ENCODE measurements around the gene NCAM1. TPM values are rescaled to one million over a fixed set of nuclear protein-coding genes. Genes with fewer than 3 reads are reported as not detected.

Gene NCAM1
- total RNA-seq, 1 experiment from 2014 or later: 12.0 TPM

DNA sequence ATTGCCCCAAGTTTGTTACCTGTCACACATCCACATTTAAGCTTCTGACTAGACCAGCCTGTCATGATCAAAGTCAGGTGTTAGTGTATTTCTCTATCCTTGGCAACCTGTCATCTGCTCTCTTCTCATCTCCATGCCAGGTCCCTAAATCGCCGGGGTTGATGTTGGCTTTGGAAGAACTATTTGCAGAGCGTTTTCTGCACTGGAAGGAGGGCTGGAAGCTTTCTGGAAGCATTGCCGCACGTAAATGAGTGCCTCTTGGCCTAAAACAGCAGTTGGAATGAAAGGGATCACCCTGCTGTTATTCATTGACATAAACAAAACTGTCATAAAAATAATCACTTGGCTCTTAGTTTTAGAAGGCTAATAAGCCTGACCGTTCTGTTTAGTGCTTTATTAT is 354.6 kb downstream of the NCAM1 start:
- CTCF ChIA-PET: no interaction called here

DNA sequence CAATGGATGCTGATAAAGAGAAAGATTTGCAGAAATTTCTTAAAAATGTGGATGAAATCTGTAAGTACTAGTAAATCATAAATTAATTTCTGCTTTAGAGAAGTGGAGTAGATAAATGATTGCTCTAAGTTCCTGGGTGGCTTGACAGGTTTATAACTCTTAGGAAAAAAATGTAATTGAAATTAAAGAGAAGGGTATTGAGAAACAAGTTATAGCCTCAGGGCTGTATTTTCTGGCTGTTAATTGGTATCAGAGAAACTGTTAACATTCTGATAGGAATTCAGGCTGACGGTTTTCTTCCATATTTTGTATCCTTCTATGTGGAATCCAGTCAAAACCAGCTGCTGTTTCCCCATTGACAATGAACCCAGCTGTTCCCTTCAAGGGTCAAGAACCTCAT is 355.0 kb downstream of the NCAM1 start:
- TF ChIP-seq, protein P1, sequence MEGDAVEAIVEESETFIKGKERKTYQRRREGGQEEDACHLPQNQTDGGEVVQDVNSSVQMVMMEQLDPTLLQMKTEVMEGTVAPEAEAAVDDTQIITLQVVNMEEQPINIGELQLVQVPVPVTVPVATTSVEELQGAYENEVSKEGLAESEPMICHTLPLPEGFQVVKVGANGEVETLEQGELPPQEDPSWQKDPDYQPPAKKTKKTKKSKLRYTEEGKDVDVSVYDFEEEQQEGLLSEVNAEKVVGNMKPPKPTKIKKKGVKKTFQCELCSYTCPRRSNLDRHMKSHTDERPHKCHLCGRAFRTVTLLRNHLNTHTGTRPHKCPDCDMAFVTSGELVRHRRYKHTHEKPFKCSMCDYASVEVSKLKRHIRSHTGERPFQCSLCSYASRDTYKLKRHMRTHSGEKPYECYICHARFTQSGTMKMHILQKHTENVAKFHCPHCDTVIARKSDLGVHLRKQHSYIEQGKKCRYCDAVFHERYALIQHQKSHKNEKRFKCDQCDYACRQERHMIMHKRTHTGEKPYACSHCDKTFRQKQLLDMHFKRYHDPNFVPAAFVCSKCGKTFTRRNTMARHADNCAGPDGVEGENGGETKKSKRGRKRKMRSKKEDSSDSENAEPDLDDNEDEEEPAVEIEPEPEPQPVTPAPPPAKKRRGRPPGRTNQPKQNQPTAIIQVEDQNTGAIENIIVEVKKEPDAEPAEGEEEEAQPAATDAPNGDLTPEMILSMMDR (conservative IDR thresholded peaks at IDR 0.05; ENCODE audit: low read depth, low read length): no peak
- no peak for TF ChIP-seq EZH2 (IDR thresholded peaks at IDR 0.05; ENCODE audit: borderline replicate concordance, low read depth, low read length, poor library complexity, severe bottlenecking)
- no peak for DNase-seq (ENCODE audit: low spot score)
- Histone ChIP-seq H3K27ac (ENCODE audit: low read depth, low read length, poor library complexity, severe bottlenecking) (no peak overlapping the region), H3K36me3 (ENCODE audit: insufficient read depth, low read length, poor library complexity, severe bottlenecking) (no peaks in the 10 kb centered on the region), H3K4me1 (ENCODE audit: insufficient read depth, low read length, poor library complexity, severe bottlenecking) (no peaks in the 10 kb centered on the region), H3K9me3 (ENCODE audit: low read depth, low read length, poor library complexity, severe bottlenecking) (no peaks in the 10 kb centered on the region), H3K27me3 (replicated peaks; ENCODE audit: insufficient read depth, low read depth, low read length, poor library complexity) (peaks cover 7% of the 10 kb centered on the region), H3K4me3 (ENCODE audit: low read depth, low read length, poor library complexity, severe bottlenecking) (no peak overlapping the region)
- ChIA-PET POLR2A (ENCODE audit: low non-redundant PET) (no interaction called here), CTCF (no interaction called here)
- no TSS peak for BruUV-seq (replicated peaks)
- intact Hi-C loops (cut with micrococcal nuclease; ENCODE audit: unreplicated experiment): loop anchor here (5.0 kb wide), 1 partner anchor 231 kb away; no protein-coding TSS in a partner anchor

More for the DNA sequence above, 354.6 kb downstream of the NCAM1 start:
- H3K9me3 ChIP-seq (ENCODE audit: low read depth, low read length, poor library complexity, severe bottlenecking): no peaks in the 10 kb centered on the region
- H3K27ac ChIP-seq (ENCODE audit: low read depth, low read length, poor library complexity, severe bottlenecking): no peak overlapping the region
- no peak for TF ChIP-seq EZH2 (IDR thresholded peaks at IDR 0.05; ENCODE audit: borderline replicate concordance, low read depth, low read length, poor library complexity, severe bottlenecking)
- TF ChIP-seq, protein P1 (conservative IDR thresholded peaks at IDR 0.05; ENCODE audit: low read depth, low read length): no peak
- POLR2A ChIA-PET (ENCODE audit: low non-redundant PET): no interaction called here
- no peaks in the 10 kb centered on the region for H3K36me3 ChIP-seq (ENCODE audit: insufficient read depth, low read length, poor library complexity, severe bottlenecking)
- peaks cover 7% of the 10 kb centered on the region for H3K27me3 ChIP-seq (replicated peaks; ENCODE audit: insufficient read depth, low read depth, low read length, poor library complexity)
- DNase-seq (ENCODE audit: low spot score): no peak
- intact Hi-C loops (cut with micrococcal nuclease; ENCODE audit: unreplicated experiment): loop anchor here (5.0 kb wide), 1 partner anchor 231 kb away; no protein-coding TSS in a partner anchor
- H3K4me1 ChIP-seq (ENCODE audit: insufficient read depth, low read length, poor library complexity, severe bottlenecking): no peaks in the 10 kb centered on the region
- H3K4me3 ChIP-seq (ENCODE audit: low read depth, low read length, poor library complexity, severe bottlenecking): no peak overlapping the region
- no TSS peak for BruUV-seq (replicated peaks)

DNA sequence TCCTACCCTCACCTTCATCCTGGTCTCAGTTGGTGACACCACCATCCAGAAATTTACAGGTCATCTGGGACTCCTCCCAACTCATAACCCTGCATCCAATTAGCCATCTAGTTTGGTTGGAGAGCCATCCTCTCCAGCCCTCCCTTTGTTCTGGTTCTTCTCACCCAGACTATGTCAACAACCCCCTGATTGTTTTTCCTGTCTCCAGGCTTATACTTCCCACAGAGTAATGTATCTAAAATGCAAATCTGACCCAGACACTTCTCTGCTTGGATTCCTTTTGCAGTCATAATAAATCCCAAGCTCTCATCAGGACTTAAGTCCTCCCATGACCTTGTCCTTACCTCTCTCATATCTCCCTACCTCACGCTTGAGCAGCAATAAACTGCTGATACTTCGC is 356.1 kb downstream of the NCAM1 start:
- no peak overlapping the region for H3K27ac ChIP-seq (ENCODE audit: low read depth, low read length, poor library complexity, severe bottlenecking)
- TF ChIP-seq, protein P1 (conservative IDR thresholded peaks at IDR 0.05; ENCODE audit: low read depth, low read length): no peak
- no peak for TF ChIP-seq EZH2 (IDR thresholded peaks at IDR 0.05; ENCODE audit: borderline replicate concordance, low read depth, low read length, poor library complexity, severe bottlenecking)
- POLR2A ChIA-PET (ENCODE audit: low non-redundant PET): no interaction called here
- no peak for DNase-seq (ENCODE audit: low spot score)
- H3K9me3 ChIP-seq (ENCODE audit: low read depth, low read length, poor library complexity, severe bottlenecking): no peaks in the 10 kb centered on the region
- BruUV-seq (replicated peaks): no TSS peak
- H3K27me3 ChIP-seq (replicated peaks; ENCODE audit: insufficient read depth, low read depth, low read length, poor library complexity): peaks cover 7% of the 10 kb centered on the region
- H3K4me3 ChIP-seq (ENCODE audit: low read depth, low read length, poor library complexity, severe bottlenecking): no peak overlapping the region
- no peaks in the 10 kb centered on the region for H3K4me1 ChIP-seq (ENCODE audit: insufficient read depth, low read length, poor library complexity, severe bottlenecking)
- H3K36me3 ChIP-seq (ENCODE audit: insufficient read depth, low read length, poor library complexity, severe bottlenecking): no peaks in the 10 kb centered on the region
- intact Hi-C loops (cut with micrococcal nuclease; ENCODE audit: unreplicated experiment): loop anchor here (5.0 kb wide), 1 partner anchor 230 kb away; no protein-coding TSS in a partner anchor
- CTCF ChIA-PET: no interaction called here
